IMR-90 (cell line): ENCODE data around the gene LAMA4.
A peak's percentile ranks its signal among the peaks of the same experiment; 100 is the strongest.

Source experiments
- CEBPB ChIP-seq: IDR thresholded peaks from 2 replicates; pipeline ENCODE4 v1.6.1; 2012; ENCODE audit warnings: low read depth, low read length, improper control_type of control experiment
- CHD1 ChIP-seq: IDR thresholded peaks from 2 replicates; pipeline ENCODE4 v1.6.1; 2012; ENCODE audit warnings: low read depth, low read length, improper control_type of control experiment
- CTCF ChIP-seq: conservative IDR thresholded peaks from 2 replicates; pipeline ENCODE4 v1.5.1; 2012; ENCODE audit warnings: mild to moderate bottlenecking, low read depth, low read length, improper control_type of control experiment
- ELK1 ChIP-seq: fragments of 150-350 bp; IDR thresholded peaks from 2 replicates; pipeline ENCODE4 v1.6.1; 2016; ENCODE audit warnings: low read depth, mild to moderate bottlenecking, low read length, moderate library complexity, borderline replicate concordance
- FOS ChIP-seq: fragments of 150-350 bp; IDR thresholded peaks from 2 replicates; pipeline ENCODE4 v1.6.1; 2016; ENCODE audit warnings: low read depth, low read length
- MAFK ChIP-seq: IDR thresholded peaks from 2 replicates; pipeline ENCODE4 v1.6.1; 2012; ENCODE audit warnings: low read depth, low read length, improper control_type of control experiment
- MAZ ChIP-seq: IDR thresholded peaks from 2 replicates; pipeline ENCODE4 v1.6.1; 2012; ENCODE audit warnings: low read depth, mild to moderate bottlenecking, low read length, improper control_type of control experiment, moderate library complexity, borderline replicate concordance
- MXI1 ChIP-seq: IDR thresholded peaks from 2 replicates; pipeline ENCODE4 v1.6.1; 2012; ENCODE audit warnings: low read depth, mild to moderate bottlenecking, low read length, moderate library complexity, borderline replicate concordance
- NFE2L2 ChIP-seq: fragments of 150-350 bp; IDR thresholded peaks from 2 replicates; pipeline ENCODE4 v1.6.1; 2016; ENCODE audit warnings: low read depth, mild to moderate bottlenecking, low read length
- POLR2A ChIP-seq: IDR thresholded peaks from 2 replicates; pipeline ENCODE4 v1.6.1; 2012; ENCODE audit warnings: mild to moderate bottlenecking, low read depth, low read length
- RAD21 ChIP-seq: IDR thresholded peaks from 2 replicates; pipeline ENCODE4 v1.6.1; 2012; ENCODE audit warnings: low read length, improper control_type of control experiment
- RCOR1 ChIP-seq: IDR thresholded peaks from 2 replicates; pipeline ENCODE4 v1.6.1; 2012; ENCODE audit warnings: mild to moderate bottlenecking, low read length, improper control_type of control experiment; ENCODE audit not compliant: insufficient replicate concordance
- RFX5 ChIP-seq: IDR thresholded peaks from 2 replicates; pipeline ENCODE4 v1.8.0; 2012; ENCODE audit warnings: low read depth, mild to moderate bottlenecking, low read length, moderate library complexity
- USF2 ChIP-seq: fragments of 150-350 bp; IDR thresholded peaks from 2 replicates; pipeline ENCODE4 v1.6.1; 2017; ENCODE audit warnings: mild to moderate bottlenecking, antibody characterized with exemption, low read length, low read depth

- TF ChIP-seq CTCF (no peak), RFX5 (no peak), POLR2A (no peak), RCOR1 (no peak), RAD21 (no peak), CHD1 (no peak), CEBPB (peak; percentile 20; the same call in 1 of the 2 replicates), MAZ (no peak), USF2 (no peak), FOS (no peak), ELK1 (no peak), MAFK (no peak), NFE2L2 (no peak), MXI1 (no peak)
Observed at GRCh38 chr6:112235956-112236355, 18.4 kb downstream of the LAMA4 start.
